HG03175 (cell line): Measurements from ENCODE around the gene MKNK2.
A peak's percentile ranks its signal among the peaks of the same experiment; 100 is the strongest.
"Not testable (repeated sequence)": the region's sequence is repeated elsewhere in the genome, so short reads cannot be mapped to it uniquely, and the experiment has no call there.

Experiments used
- ATAC-seq: cut with Tn5 transposase; IDR thresholded peaks from one replicate; pipeline ENCODE4 v1.9.1; 2021; ENCODE audit warnings: mild to moderate bottlenecking, moderate library complexity; ENCODE audit not compliant: unreplicated experiment

Gene MKNK2

DNA sequence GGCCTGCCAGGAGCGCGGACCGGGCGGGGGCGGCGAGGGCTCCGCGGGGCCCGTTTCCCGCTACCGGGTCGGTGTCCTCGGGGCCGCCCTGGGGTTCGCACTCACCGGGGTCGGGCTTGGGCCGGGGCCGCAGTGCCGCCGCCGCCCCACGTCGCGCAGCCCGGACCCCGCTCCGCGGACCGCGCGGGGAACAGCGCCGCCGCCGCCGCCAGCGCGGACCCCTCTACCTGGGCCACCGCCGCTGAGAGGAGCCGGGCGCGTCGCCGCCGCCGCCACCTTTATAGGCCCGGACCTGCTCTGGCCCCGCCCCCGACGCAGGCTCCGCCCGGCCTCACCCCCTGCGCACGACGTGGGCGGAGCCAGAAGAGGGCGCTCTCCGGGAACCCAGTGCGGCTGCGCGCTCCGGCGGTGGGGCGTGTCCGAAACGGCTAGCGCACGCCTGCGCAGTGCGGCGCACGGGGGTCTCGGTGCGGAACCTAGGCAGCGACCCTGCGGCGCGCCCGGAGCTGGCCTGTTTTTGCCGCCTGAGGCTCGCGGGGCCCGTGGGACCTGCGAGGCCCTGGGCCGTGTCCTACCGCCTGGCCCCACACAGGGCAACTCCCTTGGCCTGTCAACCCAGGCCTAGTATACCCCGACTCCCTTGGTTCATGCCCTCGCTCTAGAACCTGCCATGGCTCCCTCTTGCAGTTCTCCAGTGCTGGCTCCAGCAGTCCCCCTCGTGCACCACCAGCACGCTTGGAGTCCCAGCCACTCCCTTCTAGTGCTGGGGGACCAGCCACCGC lies at the start of gene MKNK2:
Gene MKNK2 (minus strand): TSS at position 254 of the 782 bp plus-strand sequence. CDS start 393 bp downstream, outside the sequence.
- ATAC-seq: peak; percentile 66

GRCh38 chr19:2100719-2101061 lies 49.6 kb upstream of the MKNK2 start:
- ATAC-seq: no peak

DNA sequence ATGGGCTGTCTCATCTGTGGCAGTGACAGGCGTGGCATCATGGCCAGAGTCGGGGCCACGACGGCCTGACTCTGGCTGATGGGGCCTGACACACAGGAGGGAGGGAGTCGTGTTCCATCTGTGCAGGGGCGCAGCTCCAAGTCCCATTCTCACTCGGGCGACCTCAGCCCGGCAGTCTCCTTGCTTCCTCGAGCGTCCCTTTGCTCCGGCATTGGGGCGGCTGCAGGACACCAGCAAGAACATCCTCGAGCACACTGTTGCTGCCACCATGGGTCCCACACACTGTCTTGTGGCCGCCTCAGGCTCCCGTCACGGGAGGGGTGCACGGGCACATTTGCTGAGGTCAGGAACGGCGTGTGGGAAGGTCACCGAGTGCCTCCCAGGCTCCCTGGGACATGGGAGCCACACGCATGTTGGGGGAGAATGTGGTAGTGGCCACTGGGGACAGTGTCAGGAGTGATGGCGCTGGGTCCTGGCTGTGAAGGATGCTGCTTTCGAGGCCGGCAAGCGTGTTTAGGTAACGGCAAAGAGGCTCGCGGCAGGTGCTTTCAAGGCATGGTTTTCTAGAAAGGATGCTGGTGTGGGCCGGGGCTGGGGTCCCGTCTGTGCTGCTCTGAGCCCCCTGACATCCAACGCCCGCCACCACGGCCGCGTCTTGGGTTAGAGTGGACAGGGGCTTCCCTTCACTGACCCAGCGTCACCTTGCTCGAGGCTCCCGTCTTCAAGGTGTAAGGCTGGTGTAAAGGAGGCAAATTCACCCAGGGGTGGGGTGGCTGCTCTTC lies 49.1 kb upstream of the MKNK2 start:
- no peak for ATAC-seq

DNA sequence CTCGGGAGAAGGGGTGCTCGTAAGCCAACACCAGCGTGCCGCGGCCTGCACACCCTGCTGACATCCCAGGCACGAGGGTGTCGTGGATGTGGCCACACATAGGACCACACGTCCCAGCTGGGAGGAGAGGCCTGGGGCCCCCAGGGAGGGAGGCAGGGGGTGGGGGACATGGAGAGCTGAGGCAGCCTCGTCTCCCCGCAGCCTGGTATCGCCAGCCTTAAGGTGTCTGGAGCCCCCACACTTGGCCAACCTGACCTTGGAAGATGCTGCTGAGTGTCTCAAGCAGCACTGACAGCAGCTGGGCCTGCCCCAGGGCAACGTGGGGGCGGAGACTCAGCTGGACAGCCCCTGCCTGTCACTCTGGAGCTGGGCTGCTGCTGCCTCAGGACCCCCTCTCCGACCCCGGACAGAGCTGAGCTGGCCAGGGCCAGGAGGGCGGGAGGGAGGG lies 48.0 kb upstream of the MKNK2 start:
- ATAC-seq: no peak

DNA sequence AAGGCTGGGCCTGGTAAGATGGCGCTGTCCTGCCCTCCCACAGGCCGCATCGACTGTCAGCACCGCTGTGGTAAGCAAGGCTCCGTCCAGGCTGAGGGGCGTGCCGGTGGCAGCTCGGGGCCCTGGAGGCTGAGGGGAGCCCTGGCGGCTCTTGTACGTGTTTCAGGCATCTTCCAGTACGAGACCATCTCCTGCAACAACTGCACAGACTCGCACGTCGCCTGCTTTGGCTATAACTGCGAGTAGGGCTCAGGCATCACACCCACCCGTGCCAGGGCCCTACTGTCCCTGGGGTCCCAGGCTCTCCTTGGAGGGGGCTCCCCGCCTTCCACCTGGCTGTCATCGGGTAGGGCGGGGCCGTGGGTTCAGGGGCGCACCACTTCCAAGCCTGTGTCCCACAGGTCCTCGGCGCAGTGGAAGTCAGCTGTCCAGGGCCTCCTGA lies 46.9 kb upstream of the MKNK2 start:
- no peak for ATAC-seq

- ATAC-seq: no peak
These were observed 46.3 kb upstream of the MKNK2 start for GRCh38 chr19:2097203-2097885.

GRCh38 chr19:2096480-2097202 lies 45.6 kb upstream of the MKNK2 start, which contains the start of gene IZUMO4:
IZUMO4 (plus strand) TSS chr19:2096915; CDS start chr19:2096946, 31 bp downstream.
- ATAC-seq: peak; percentile 66

DNA sequence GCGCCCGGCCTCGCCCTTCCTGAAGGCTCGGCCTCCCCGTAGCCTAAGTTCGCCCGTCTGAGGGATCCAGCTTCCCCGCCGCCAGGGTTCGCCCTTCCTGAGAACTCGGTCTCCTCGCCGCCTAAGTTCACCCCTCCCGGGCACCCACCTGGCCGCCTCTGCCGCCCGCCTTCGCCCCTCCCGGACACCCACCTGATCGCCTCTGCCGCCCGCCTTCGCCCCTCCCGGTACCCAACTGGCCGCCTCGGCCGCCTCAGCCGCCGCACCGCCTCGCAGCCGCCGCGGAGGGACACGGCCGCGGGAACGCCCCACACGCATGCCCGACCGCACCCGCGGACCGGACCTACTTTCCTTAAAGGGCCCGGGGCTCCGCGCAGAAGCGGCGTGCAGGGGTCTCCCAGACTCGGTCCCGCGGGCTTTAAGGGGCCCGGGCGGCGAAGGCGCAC lies 45.0 kb upstream of the MKNK2 start, which contains the start of gene MOB3A:
Gene MOB3A (minus strand): TSS at position 293 of the 446 bp plus-strand sequence. CDS start 17,766 bp downstream, outside the sequence.
- peak; percentile 33 for ATAC-seq

- ATAC-seq: not testable (repeated sequence)
These were observed 41.0 kb upstream of the MKNK2 start for GRCh38 chr19:2091926-2092525.

DNA sequence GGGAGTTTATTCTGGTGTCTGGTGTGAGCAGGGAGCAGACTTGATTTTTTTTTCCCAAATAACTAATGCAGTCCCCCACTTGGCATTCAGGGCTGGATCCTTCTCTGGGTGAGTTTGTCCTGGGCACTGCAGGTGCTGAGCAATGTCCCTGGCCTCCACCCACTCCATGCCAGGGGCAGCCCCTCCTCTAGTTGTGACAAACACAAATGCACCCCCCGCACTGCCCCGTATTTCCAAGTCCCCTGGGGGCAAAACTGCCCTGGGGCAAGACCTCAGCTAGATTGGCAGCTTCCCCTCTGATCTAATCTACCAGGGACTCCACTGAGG lies 38.6 kb upstream of the MKNK2 start:
- ATAC-seq: no peak

- no peak for ATAC-seq
These were observed 38.1 kb upstream of the MKNK2 start for GRCh38 chr19:2089001-2089711.

- peak; percentile 24 for ATAC-seq
These were observed 36.6 kb upstream of the MKNK2 start for GRCh38 chr19:2087621-2088100.

DNA sequence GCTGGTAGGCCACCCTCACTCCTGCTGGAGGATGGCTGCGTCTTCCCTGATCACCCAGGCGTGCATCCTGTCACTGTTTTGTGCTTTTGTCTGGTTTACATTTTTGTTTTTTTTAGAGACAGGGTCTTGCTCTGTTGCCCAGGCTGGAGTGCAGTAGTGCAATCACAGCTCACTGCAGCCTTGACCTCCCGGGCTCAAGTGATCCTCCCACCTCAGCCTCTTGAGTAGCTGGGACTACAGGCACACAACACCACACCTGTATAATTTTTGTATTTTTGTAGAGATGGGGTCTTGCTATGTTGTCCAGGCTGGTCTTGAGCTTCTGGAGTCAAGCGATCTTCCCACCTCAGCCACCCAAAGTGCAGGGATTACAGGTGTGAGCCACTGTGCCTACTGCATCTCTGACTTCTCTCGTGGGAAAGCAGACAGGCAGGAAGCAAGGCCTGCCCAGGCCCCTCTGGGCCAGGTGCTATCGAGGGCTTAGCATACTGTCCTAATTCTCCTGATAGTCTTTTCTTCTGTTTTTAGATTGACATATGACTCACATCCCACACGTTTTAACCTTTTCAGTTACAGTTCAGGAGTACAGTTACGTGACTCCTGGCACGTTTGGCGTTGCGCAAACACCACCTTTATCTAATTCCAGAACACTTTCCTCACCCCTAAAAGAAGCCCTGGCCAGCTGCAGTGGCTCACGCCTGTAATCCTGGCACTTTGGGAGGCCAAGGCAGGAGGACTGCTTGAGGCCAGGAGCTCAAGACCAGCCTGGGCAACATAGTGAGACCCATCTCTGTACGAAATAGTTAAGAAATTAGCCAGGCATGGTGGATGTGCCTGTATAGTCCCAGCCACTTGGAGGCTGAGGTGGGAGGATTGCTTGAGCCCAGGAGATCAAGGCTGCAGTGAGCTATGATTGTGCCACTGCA lies 35.9 kb upstream of the MKNK2 start:
- ATAC-seq: not testable (repeated sequence)

GRCh38 chr19:2084993-2085720 lies 34.1 kb upstream of the MKNK2 start:
- ATAC-seq: peak; percentile 39

- ATAC-seq: no peak
These were observed 32.3 kb upstream of the MKNK2 start for GRCh38 chr19:2083174-2083854.

- ATAC-seq: no peak
These were observed 31.1 kb upstream of the MKNK2 start for GRCh38 chr19:2081873-2082810.
